LNCAP (cell line): Measurements from ENCODE around the gene CIZ1.

Source experiments
- TF ChIP-seq, protein P1 (sequence below): fragments of 450-650 bp; IDR thresholded peaks from 2 replicates; pipeline ENCODE4 v1.5.1; 2017; ENCODE audit warnings: mild to moderate bottlenecking

CIZ1 gene

DNA sequence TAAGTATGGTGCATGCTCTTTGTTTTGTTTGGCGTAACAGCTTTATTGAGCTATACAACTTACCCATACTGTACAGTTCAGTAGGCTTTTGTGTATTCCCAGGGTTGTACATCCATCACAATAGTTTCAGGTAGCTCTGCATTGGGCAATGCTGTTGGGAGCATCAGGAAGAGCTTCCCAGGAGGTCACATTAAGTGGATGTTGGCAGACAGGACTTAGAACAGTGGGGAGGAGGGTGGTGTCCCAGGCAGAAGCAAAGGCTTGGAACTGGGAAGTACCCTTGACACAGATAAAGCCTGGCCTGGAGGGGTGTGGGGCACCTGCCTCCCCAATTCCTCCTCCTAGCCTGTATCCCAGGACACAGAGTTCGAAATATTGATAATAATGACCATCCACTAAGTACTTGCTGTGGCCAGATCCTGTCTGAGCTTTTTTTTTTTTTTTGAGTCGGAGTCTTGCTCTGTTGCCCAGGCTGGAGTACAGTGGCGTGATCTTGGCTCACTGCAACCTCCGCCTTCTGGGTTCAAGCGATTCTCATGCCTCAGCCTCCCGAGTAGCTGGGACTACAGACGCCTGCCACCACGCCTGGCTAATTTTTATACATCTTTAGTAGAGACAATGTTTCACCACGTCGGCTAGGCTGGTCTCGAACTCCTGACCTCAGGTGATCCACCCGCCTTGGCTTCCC lies 30.0 kb downstream of the CIZ1 start:
- TF ChIP-seq, protein P1, sequence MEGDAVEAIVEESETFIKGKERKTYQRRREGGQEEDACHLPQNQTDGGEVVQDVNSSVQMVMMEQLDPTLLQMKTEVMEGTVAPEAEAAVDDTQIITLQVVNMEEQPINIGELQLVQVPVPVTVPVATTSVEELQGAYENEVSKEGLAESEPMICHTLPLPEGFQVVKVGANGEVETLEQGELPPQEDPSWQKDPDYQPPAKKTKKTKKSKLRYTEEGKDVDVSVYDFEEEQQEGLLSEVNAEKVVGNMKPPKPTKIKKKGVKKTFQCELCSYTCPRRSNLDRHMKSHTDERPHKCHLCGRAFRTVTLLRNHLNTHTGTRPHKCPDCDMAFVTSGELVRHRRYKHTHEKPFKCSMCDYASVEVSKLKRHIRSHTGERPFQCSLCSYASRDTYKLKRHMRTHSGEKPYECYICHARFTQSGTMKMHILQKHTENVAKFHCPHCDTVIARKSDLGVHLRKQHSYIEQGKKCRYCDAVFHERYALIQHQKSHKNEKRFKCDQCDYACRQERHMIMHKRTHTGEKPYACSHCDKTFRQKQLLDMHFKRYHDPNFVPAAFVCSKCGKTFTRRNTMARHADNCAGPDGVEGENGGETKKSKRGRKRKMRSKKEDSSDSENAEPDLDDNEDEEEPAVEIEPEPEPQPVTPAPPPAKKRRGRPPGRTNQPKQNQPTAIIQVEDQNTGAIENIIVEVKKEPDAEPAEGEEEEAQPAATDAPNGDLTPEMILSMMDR = no peak

- TF ChIP-seq, protein P1 = no peak
Measured at GRCh38 chr9:128160603-128160987, 30.8 kb downstream of the CIZ1 start.

DNA sequence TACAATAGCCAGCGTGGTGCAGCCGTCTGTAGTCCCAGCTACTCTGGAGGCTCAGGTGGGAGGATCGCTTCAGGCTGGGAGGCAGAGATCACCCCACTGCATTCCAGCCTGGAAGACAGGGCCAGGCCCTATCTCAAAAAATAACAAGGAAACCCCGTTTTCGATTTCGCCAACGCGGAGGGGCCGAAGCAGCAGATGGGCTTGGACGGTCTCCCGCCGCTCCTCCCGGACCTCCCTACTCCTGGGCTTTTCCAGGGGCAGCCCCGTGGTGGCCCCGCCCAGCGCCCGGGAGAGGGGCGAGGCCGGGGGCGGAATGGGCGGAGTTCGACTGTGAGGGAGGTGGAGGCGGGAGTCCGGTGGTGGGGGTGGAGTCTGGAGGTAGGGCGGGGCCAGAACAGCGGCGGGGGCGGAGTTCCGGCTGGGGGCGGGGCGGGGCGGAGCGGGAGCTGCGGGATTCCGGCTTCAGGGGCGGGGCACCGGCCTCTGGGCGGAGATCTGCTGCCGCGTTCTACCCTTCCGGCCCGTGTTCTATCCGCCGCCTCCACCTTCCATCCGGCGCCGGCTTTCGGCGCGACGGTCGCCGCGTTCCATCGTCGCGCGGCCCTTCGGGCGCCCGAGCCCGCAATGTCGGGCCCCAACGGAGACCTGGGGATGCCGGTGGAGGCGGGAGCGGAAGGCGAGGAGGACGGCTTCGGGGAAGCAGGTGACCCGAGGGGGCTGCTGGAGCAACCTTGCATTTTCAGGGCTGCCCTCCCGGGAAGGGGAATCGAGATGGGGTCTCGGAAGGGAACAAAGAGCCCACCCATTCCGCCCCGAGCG lies 31.4 kb downstream of the CIZ1 start, which contains the start of gene BBLN:
Gene BBLN (plus strand): TSS at position 482 of the 819 bp plus-strand sequence. CDS start 143 bp downstream, at position 625.
- TF ChIP-seq, protein P1 = no peak

GRCh38 chr9:128159522-128159783 lies 31.9 kb downstream of the CIZ1 start:
- TF ChIP-seq, protein P1 = no peak

DNA sequence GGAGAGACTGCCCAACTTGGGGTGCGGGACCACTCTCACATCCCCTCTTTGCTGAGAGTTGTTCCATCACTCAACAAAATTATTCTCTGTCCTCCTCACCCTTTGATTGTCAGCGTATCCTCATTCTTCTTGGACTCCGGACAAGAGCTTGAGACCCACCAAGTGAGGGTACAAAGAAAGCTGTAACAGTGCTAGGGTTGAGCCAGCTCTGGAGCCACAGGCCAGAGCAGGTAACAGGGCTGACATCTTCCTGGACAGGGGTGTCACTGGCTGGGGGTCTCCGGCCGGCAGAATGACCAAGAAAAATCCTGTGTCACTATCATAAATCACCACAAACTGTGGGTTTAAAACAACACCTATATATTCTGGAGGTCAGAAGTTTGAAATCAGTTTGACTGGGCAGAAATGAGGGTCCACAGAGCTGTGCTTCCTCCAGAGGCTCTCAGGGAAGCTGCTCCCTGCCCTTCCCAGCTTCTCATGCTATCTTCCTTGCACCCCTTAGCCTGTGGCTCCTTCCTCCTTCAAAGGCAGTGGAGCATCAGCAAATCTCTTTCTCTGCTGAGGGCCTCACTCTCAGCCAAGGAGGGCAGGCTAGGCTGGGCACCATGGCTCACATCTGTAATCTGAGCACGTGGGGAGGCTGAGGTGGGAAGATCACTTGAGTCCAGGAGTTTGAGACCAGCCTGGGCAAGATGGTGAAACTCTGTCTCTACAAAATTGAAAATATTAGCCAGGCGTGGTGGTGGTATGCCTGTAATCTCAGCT lies 35.5 kb downstream of the CIZ1 start:
- TF ChIP-seq, protein P1 = no peak

GRCh38 chr9:128153947-128154695 lies 37.3 kb downstream of the CIZ1 start:
- TF ChIP-seq, protein P1 = no peak
